HEK293 (cell line): Measurements from ENCODE around the gene MORN1.

Experiments
- CTCF ChIA-PET: fragments of 350-600 bp; formaldehyde crosslinking; extraction: SDS; loops from one replicate; lab custom pipeline; 2021; ENCODE audit warnings: antibody characterized with exemption; lab: Yijun Ruan, JAX
- POLR2A ChIA-PET: fragments of 300-600 bp; formaldehyde crosslinking; extraction: SDS; loops from one replicate; lab custom pipeline; 2020; ENCODE audit warnings: antibody characterized with exemption, inconsistent platforms; lab: Yijun Ruan, JAX
- H3K27ac ChIP-seq: fragments of 200-500 bp; sonication (Bioruptor generic); 2 replicates; pipeline ENCODE4 v1.5.1; 2014; ENCODE audit warnings: low read depth, low read length, control low read depth, inconsistent platforms; ENCODE audit errors: extremely low read depth
- H3K36me3 ChIP-seq, 2 experiments: fragments of 200-500 bp in 1 of 2; sonication (Bioruptor generic) in 1 of 2; 1 replicate in 1 of 2; 2 replicates in 1 of 2; pipeline ENCODE4 v1.5.1; 2014 to 2017; ENCODE audit warnings: inconsistent platforms in 2 of 2, low read length in 2 of 2; ENCODE audit not compliant: control insufficient read depth in 2 of 2, insufficient read depth in 1 of 2
- H3K4me1 ChIP-seq: fragments of 200-500 bp; sonication (Bioruptor generic); 2 replicates; pipeline ENCODE4 v1.5.1; 2014; ENCODE audit warnings: mild to moderate bottlenecking, low read length, inconsistent platforms; ENCODE audit not compliant: control insufficient read depth, insufficient read depth
- H3K4me3 ChIP-seq: 2 replicates; pipeline ENCODE4 v1.5.1; 2011; ENCODE audit warnings: low read depth, mild to moderate bottlenecking, control low read depth, low read length, moderate library complexity
- H3K9me3 ChIP-seq: fragments of 200-500 bp; sonication (Bioruptor generic); 2 replicates; pipeline ENCODE4 v1.5.1; 2014; ENCODE audit warnings: low read depth, low read length, inconsistent platforms; ENCODE audit not compliant: control insufficient read depth, insufficient read depth
- EGR2 ChIP-seq: fragments of 450-650 bp; formaldehyde crosslinking; IDR thresholded peaks from 2 replicates; pipeline ENCODE4 v1.5.1; 2016; ENCODE audit warnings: low read depth, missing biosample characterization, missing genetic modification characterization
- REPIN1 ChIP-seq: fragments of 450-650 bp; formaldehyde crosslinking; IDR thresholded peaks from 2 replicates; pipeline ENCODE4 v1.5.1; 2017; ENCODE audit warnings: missing biosample characterization, missing genetic modification characterization, low read depth
- TCF7L2 ChIP-seq: IDR thresholded peaks from 2 replicates; pipeline ENCODE4 v1.6.1; 2011; ENCODE audit warnings: low read depth, mild to moderate bottlenecking, inconsistent platforms, low read length, moderate library complexity, borderline replicate concordance
- YY1 ChIP-seq: fragments of 450-650 bp; formaldehyde crosslinking; IDR thresholded peaks from 2 replicates; pipeline ENCODE4 v1.5.1; 2018; ENCODE audit warnings: missing biosample characterization, missing genetic modification characterization
- YY2 ChIP-seq: fragments of 450-650 bp; formaldehyde crosslinking; IDR thresholded peaks from 2 replicates; pipeline ENCODE4 v1.5.1; 2016; ENCODE audit warnings: missing biosample characterization, missing genetic modification characterization
- ZBTB1 ChIP-seq: fragments of 450-650 bp; formaldehyde crosslinking; IDR thresholded peaks from 2 replicates; pipeline ENCODE4 v1.5.1; 2016; ENCODE audit warnings: missing biosample characterization, missing genetic modification characterization
- ZBTB8A ChIP-seq: fragments of 450-650 bp; formaldehyde crosslinking; IDR thresholded peaks from 2 replicates; pipeline ENCODE4 v1.5.1; 2016; ENCODE audit warnings: missing biosample characterization, missing genetic modification characterization
- ZIC2 ChIP-seq: fragments of 450-650 bp; formaldehyde crosslinking; IDR thresholded peaks from 2 replicates; pipeline ENCODE4 v1.5.1; 2016; ENCODE audit warnings: missing biosample characterization, missing genetic modification characterization
- ZNF19 ChIP-seq: fragments of 450-650 bp; formaldehyde crosslinking; IDR thresholded peaks from 2 replicates; pipeline ENCODE4; 2016; ENCODE audit warnings: missing biosample characterization, missing genetic modification characterization, low read depth
- ZNF248 ChIP-seq: fragments of 450-650 bp; formaldehyde crosslinking; IDR thresholded peaks from 2 replicates; pipeline ENCODE4 v1.5.1; 2017; ENCODE audit warnings: missing biosample characterization, missing genetic modification characterization
- ZNF311 ChIP-seq: fragments of 450-650 bp; formaldehyde crosslinking; IDR thresholded peaks from 2 replicates; pipeline ENCODE4 v1.5.1; 2017; ENCODE audit warnings: missing biosample characterization, missing genetic modification characterization, borderline replicate concordance
- ZNF423 ChIP-seq: fragments of 450-650 bp; formaldehyde crosslinking; IDR thresholded peaks from 2 replicates; pipeline ENCODE4 v1.5.1; 2016; ENCODE audit warnings: missing biosample characterization, missing genetic modification characterization
- ZNF473 ChIP-seq: fragments of 450-650 bp; formaldehyde crosslinking; IDR thresholded peaks from 2 replicates; pipeline ENCODE4 v1.5.1; 2017; ENCODE audit warnings: missing biosample characterization, missing genetic modification characterization
- ZNF521 ChIP-seq: fragments of 450-650 bp; formaldehyde crosslinking; IDR thresholded peaks from 2 replicates; pipeline ENCODE4 v1.5.1; 2017; ENCODE audit warnings: missing biosample characterization, mild to moderate bottlenecking, missing genetic modification characterization
- ZNF529 ChIP-seq: fragments of 450-650 bp; formaldehyde crosslinking; IDR thresholded peaks from 2 replicates; pipeline ENCODE4 v1.5.1; 2017; ENCODE audit warnings: missing genetic modification characterization, missing biosample characterization; ENCODE audit not compliant: insufficient replicate concordance
- ZNF530 ChIP-seq: fragments of 450-650 bp; formaldehyde crosslinking; IDR thresholded peaks from 2 replicates; pipeline ENCODE4 v1.5.1; 2016; ENCODE audit warnings: low read depth, missing biosample characterization, missing genetic modification characterization
- ZNF560 ChIP-seq: fragments of 450-650 bp; formaldehyde crosslinking; IDR thresholded peaks from 2 replicates; pipeline ENCODE4 v1.5.1; 2017; ENCODE audit warnings: missing biosample characterization, missing genetic modification characterization, borderline replicate concordance
- ZNF561 ChIP-seq: fragments of 450-650 bp; IDR thresholded peaks from 2 replicates; pipeline ENCODE4 v1.5.1; 2018; ENCODE audit warnings: missing biosample characterization, missing genetic modification characterization, borderline replicate concordance
- ZNF658 ChIP-seq: fragments of 450-650 bp; formaldehyde crosslinking; IDR thresholded peaks from 2 replicates; pipeline ENCODE4; 2016; ENCODE audit warnings: missing biosample characterization, missing genetic modification characterization
- ZNF747 ChIP-seq: fragments of 450-650 bp; formaldehyde crosslinking; IDR thresholded peaks from 2 replicates; pipeline ENCODE4 v1.5.1; 2016; ENCODE audit warnings: missing biosample characterization, missing genetic modification characterization
- ZNF768 ChIP-seq: fragments of 450-650 bp; formaldehyde crosslinking; IDR thresholded peaks from 2 replicates; pipeline ENCODE4 v1.5.1; 2018; ENCODE audit warnings: missing biosample characterization, mild to moderate bottlenecking, missing genetic modification characterization
- ZNF843 ChIP-seq: fragments of 450-650 bp; formaldehyde crosslinking; IDR thresholded peaks from 2 replicates; pipeline ENCODE4 v1.5.1; 2016; ENCODE audit warnings: missing biosample characterization, missing genetic modification characterization
- TF ChIP-seq, protein P1 (sequence below): fragments of 450-650 bp; formaldehyde crosslinking; IDR thresholded peaks from 2 replicates; pipeline ENCODE4 v1.5.1; 2016; ENCODE audit warnings: missing biosample characterization, missing genetic modification characterization, low read depth

Gene MORN1

DNA sequence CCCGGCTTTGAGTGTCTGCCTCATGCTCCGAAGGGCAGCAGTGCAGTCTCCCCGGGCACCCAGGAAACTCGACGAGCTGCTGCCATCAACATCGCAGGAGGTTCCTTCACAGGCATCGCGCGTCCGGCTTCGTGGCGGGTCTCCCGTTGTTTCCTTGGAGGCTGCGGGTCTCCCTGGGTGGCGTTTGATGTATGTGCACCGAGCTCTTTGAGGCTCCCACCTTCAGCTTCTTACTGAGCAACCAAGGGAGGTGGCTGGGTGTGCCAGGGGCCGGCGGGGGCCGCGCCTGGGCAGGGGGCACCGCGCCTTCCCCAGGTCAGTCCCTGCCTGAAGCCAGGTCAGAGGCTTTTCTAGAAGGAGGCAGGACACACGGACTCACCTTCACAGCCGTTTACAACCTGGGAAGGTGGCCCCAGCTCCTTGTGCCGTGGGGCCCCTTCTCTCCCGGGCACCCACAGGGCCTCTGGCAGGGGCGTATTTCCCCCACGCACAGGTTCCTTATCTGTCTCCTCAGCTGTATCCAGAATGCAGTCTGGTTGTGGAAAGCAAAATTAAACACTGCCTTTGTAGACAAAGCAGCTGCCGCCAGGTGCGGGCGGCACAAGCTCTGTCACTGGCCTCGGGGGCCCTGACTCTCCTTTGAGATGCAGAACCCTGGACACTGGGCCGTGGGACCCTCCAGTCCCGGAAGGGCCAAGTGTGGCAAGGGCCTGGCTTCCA lies 42.7 kb upstream of the MORN1 start (continued):
- TF ChIP-seq, protein P1, sequence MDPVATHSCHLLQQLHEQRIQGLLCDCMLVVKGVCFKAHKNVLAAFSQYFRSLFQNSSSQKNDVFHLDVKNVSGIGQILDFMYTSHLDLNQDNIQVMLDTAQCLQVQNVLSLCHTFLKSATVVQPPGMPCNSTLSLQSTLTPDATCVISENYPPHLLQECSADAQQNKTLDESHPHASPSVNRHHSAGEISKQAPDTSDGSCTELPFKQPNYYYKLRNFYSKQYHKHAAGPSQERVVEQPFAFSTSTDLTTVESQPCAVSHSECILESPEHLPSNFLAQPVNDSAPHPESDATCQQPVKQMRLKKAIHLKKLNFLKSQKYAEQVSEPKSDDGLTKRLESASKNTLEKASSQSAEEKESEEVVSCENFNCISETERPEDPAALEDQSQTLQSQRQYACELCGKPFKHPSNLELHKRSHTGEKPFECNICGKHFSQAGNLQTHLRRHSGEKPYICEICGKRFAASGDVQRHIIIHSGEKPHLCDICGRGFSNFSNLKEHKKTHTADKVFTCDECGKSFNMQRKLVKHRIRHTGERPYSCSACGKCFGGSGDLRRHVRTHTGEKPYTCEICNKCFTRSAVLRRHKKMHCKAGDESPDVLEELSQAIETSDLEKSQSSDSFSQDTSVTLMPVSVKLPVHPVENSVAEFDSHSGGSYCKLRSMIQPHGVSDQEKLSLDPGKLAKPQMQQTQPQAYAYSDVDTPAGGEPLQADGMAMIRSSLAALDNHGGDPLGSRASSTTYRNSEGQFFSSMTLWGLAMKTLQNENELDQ, result no peak
- TF ChIP-seq ZNF521 (no peak), ZNF560 (tag by site-specific recombination) (no peak), EGR2 (tag by site-specific recombination) (0 out of 2 replicates have a peak, but pooled peaks have one; percentile 12), ZNF529 (tag by site-specific recombination) (no peak), ZNF530 (tag by site-specific recombination) (no peak), ZNF473 (no peak), ZNF768 (tag by site-specific recombination) (no peak), ZNF561 (no peak), YY1 (tag by site-specific recombination) (no peak), ZNF248 (tag by site-specific recombination) (no peak), ZNF311 (tag by site-specific recombination) (no peak), ZNF19 (tag by site-specific recombination) (no peak)

DNA sequence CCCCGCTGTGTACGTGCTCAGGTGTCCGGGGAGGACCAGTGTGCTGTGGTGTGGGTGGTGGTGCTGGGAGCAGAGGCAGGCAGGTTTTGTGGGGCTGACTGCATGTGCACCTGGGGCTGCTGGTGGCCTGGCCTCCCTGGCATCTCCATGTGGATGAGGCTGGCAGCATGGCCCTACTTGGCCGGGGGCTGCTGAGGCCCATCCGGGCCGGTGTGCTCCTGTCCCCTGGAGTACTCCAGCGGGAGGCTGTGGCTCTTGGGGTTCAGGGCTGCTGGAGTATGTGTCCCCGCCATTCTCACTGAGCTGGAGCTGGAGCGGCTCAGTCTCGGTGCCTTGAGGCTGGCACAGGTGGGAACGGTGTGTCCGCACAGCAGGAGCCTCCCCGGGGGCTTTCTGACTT lies 41.8 kb upstream of the MORN1 start:
- TF ChIP-seq ZBTB8A (tag by site-specific recombination) (no peak), ZNF843 (tag by site-specific recombination) (no peak), ZNF423 (tag by site-specific recombination) (no peak), TCF7L2 (no peak)
- TF ChIP-seq, protein P1, result no peak
- Histone ChIP-seq H3K9me3 (no peaks in the 10 kb centered on the region), H3K4me1 (no peaks in the 10 kb centered on the region), H3K4me3 (no peak overlapping the region), H3K27ac (no peak overlapping the region), H3K36me3 (no peaks in the 10 kb centered on the region)
- POLR2A ChIA-PET, result no interaction called here
- CTCF ChIA-PET, result interaction anchor here (1.4 kb wide), 1 partner anchor 10 kb away, joined by 3 read pairs; no protein-coding TSS in a partner anchor

DNA sequence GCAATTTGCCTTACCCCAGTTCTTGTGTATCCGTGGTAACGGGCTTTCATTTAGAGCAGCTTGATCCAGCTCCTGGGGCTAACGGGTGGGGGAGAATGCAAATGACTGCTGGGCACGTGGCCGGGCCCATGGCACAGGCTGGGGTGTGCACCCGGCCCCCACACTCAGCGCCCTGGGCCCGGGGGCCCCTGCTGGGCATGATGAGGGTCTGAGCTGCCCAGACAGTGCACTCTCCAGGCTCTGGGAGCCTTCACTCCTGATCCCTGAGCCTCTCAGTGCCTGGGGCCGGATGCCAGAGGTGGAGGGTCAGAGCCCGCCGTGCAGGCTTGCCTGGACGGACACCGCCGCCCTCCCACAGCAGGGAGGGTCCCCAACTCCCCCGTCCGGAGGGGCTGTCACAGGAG lies 41.1 kb upstream of the MORN1 start:
- Histone ChIP-seq H3K9me3 (no peaks in the 10 kb centered on the region), H3K4me1 (no peaks in the 10 kb centered on the region), H3K36me3 (no peaks in the 10 kb centered on the region), H3K4me3 (no peak overlapping the region), H3K27ac (no peak overlapping the region)
- CTCF ChIA-PET, result no interaction called here
- POLR2A ChIA-PET, result no interaction called here
- no peak for TF ChIP-seq ZNF747 (tag by site-specific recombination)
- no peak for TF ChIP-seq ZBTB1
- no peak for TF ChIP-seq ZNF658
- no peak for TF ChIP-seq YY2 (tag by site-specific recombination)
- peak; percentile 49 for TF ChIP-seq ZIC2 (tag by site-specific recombination)
- TF ChIP-seq REPIN1 (tag by site-specific recombination), result no peak
- TF ChIP-seq, all 188 proteins: peak for 1
